Ishikawa (cell line): Measurements from ENCODE around the gene SCGB3A2.

Experiments used
- CEBPB ChIP-seq: IDR thresholded peaks from 2 replicates; pipeline ENCODE4 v1.6.1; 2012
- CREB1 ChIP-seq: IDR thresholded peaks from 2 replicates; pipeline ENCODE4 v1.6.1; 2012; ENCODE audit warnings: low read depth
- EGR1 ChIP-seq: IDR thresholded peaks from 2 replicates; pipeline ENCODE4 v1.6.1; 2012
- EP300 ChIP-seq: IDR thresholded peaks from 2 replicates; pipeline ENCODE4 v1.6.1; 2012; ENCODE audit warnings: borderline replicate concordance
- FOXM1 ChIP-seq: IDR thresholded peaks from 2 replicates; pipeline ENCODE4 v1.6.1; 2012; ENCODE audit warnings: low read depth, borderline replicate concordance
- MAX ChIP-seq: IDR thresholded peaks from 2 replicates; pipeline ENCODE4 v1.6.1; 2012
- RAD21 ChIP-seq: IDR thresholded peaks from 2 replicates; pipeline ENCODE4 v1.6.1; 2012; ENCODE audit warnings: low read depth
- REST ChIP-seq: IDR thresholded peaks from 2 replicates; pipeline ENCODE4 v1.6.1; 2012; ENCODE audit warnings: low read depth, mild to moderate bottlenecking
- TAF1 ChIP-seq: IDR thresholded peaks from 2 replicates; pipeline ENCODE4 v1.6.1; 2012; ENCODE audit warnings: low read depth, mild to moderate bottlenecking
- TCF12 ChIP-seq: IDR thresholded peaks from 2 replicates; pipeline ENCODE4 v1.6.1; 2012; ENCODE audit warnings: low read depth
- USF1 ChIP-seq: IDR thresholded peaks from 2 replicates; pipeline ENCODE4 v1.6.1; 2012
- ZBTB7A ChIP-seq: IDR thresholded peaks from 2 replicates; pipeline ENCODE4 v1.6.1; 2012; ENCODE audit warnings: low read depth

- TF ChIP-seq REST = no peak
- TF ChIP-seq ZBTB7A = no peak
- TF ChIP-seq CEBPB = no peak
- TF ChIP-seq TCF12 = no peak
- TF ChIP-seq CREB1 = no peak
- TF ChIP-seq EP300 = no peak
- no peak for TF ChIP-seq MAX
- no peak for TF ChIP-seq FOXM1
- no peak for TF ChIP-seq RAD21
- TF ChIP-seq USF1 = no peak
- no peak for TF ChIP-seq EGR1
- TF ChIP-seq TAF1 = no peak
These were observed 32.9 kb downstream of the SCGB3A2 start for GRCh38 chr5:147911427-147911826.
